ENCODE results near the gene LGI2. TPM values are rescaled to one million over a fixed set of nuclear protein-coding genes. Genes with fewer than 3 reads are reported as not detected.
A peak's percentile ranks its signal among the peaks of the same experiment; 100 is the strongest.

The LGI2 gene
- total and polyA plus RNA-seq, 2 of the 8 experiments (the other 6 are each of a cell fraction or from before 2014, with no cell fraction given) = 2.3 to 4.0 TPM

DNA sequence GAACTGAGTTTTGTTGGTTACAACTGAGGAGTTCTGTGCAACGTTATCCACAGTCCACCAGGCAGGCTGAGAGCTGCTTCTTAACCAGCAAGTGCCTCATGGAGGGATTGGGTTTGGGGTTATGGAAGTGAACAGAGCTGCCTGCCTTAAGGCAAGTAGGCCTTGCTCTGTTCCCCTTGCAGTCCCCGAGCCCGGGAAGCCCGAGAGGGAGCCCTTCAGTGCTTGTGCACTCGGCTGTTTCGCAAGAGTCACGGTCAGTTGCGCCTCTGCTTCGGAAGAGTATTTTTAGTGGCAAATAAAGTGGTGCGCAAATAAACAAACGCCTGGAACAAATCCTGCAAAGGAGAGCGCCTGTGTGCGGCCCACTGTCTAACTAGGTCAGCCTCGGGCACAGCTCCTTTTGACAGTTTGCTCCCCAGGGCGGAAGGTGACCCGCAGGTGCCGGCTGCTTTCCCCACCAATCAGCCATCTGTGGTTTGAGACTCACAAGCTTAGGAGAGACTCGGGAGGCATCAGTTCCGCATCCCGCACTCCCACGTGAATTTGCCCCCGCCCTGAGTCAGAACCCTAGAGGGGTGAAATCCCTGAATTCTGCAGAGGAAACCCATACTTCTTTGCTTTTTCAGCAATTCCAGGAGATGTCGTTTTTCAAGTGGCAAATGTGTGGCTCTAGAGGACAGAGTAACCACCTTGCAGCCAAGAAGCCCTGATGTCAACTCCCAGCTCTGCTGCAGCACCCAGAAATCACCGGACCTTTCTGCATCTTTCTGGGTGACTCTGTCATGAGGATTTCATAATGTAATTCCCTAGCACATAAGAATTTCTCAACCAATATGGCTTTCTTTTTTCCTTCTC is 56.8 kb downstream of the LGI2 start:
- POLR2A ChIA-PET (ENCODE audit: partially characterized antibody) = interaction anchor here (0.6 to 0.9 kb wide), 2 partner anchors 275 to 462 kb away, joined by 3 read pairs; no protein-coding TSS in a partner anchor
- FAIRE-seq = no peak

More for the DNA sequence above, 56.8 kb downstream of the LGI2 start:
- DNase-seq (ENCODE audit: low read depth in 1 of 2, low spot score in 2 of 2) = no peak
- H3K27me3 ChIP-seq (replicated peaks in 1 of 4; ENCODE audit: control insufficient read depth in 3 of 4, extremely low read depth in 1 of 4, insufficient read depth in 3 of 4, low read length in 3 of 4) = no peaks in the 10 kb centered on the region
- no peak overlapping the region for H3K56ac ChIP-seq (replicated peaks; ENCODE audit: insufficient read length, low read depth, low read length)
- no peak overlapping the region for H3K4me3 ChIP-seq (ENCODE audit: extremely low read depth in 1 of 4, insufficient read depth in 2 of 4, low read depth in 3 of 4, low read length in 4 of 4)
- no peak overlapping the region for H3K9ac ChIP-seq (replicated peaks in 1 of 4; ENCODE audit: extremely low read depth in 1 of 4, low read depth in 3 of 4, low read length in 3 of 4)
- peak overlapping the region; percentile 48; the same call in 1 of the 2 replicates for H2AFZ ChIP-seq (ENCODE audit: low read length)
- H4K91ac ChIP-seq (replicated peaks; ENCODE audit: insufficient read length, low read length) = peak overlapping the region; percentile 55
- no peak overlapping the region for H3K4me2 ChIP-seq (ENCODE audit: insufficient read depth in 1 of 2, low read depth in 2 of 2, low read length in 2 of 2)
- peak overlapping the region; percentile 60 for H3K18ac ChIP-seq (ENCODE audit: extremely low read depth, low read length)
- H3K9me3 ChIP-seq (ENCODE audit: insufficient read depth in 2 of 2, low read depth in 1 of 2, low read length in 1 of 2) = no peaks in the 10 kb centered on the region
- no peak overlapping the region for H4K8ac ChIP-seq (ENCODE audit: extremely low read depth, insufficient read depth, low read length)
- H3K79me2 ChIP-seq (ENCODE audit: control insufficient read depth in 1 of 2, insufficient read depth in 2 of 2, low read length in 2 of 2) = no peaks in the 10 kb centered on the region
- CTCF ChIA-PET (ENCODE audit: partially characterized antibody) = interaction anchor here (0.6 to 3.3 kb wide), 6 partner anchors 9 to 485 kb away, joined by 3 to 13 read pairs (median 3); no protein-coding TSS in a partner anchor
- H3K23ac ChIP-seq (ENCODE audit: insufficient read length) = no peak overlapping the region
- H2AK5ac ChIP-seq (ENCODE audit: low read depth, low read length) = no peak overlapping the region
- H4K5ac ChIP-seq (ENCODE audit: insufficient read length, low read depth, low read length) = no peak overlapping the region
- H3K36me3 ChIP-seq (ENCODE audit: control insufficient read depth in 2 of 4, insufficient read depth in 4 of 4, low read length in 3 of 4) = no peaks in the 10 kb centered on the region
- no peak overlapping the region for H2BK5ac ChIP-seq (ENCODE audit: low read depth, low read length)
- H2BK12ac ChIP-seq (ENCODE audit: low read depth, low read length) = no peak overlapping the region
- no peaks in the 10 kb centered on the region; the same call in 1 of the 2 replicates for H3K23me2 ChIP-seq (ENCODE audit: low read depth, low read length)
- H3K27ac ChIP-seq (ENCODE audit: low read depth, low read length) = no peak overlapping the region
- H2BK120ac ChIP-seq (replicated peaks; ENCODE audit: low read depth, low read length) = no peak overlapping the region
- H3K4ac ChIP-seq (replicated peaks; ENCODE audit: insufficient read length, low read depth, low read length) = peak overlapping the region; percentile 72
- H2BK15ac ChIP-seq (ENCODE audit: low read length) = peak overlapping the region; percentile 81; the same call in 1 of the 2 replicates
- H3K79me1 ChIP-seq (ENCODE audit: low read depth, low read length) = no peaks in the 10 kb centered on the region; the same call in 1 of the 2 replicates
- 89% methylated on average over 24 of the region's 24 CpGs; no CpG with 5 or more reads in 1 of the 2 experiments for WGBS, 2 experiments (ENCODE audit: extremely low coverage in 1 of 2, insufficient coverage in 1 of 2, insufficient read length in 1 of 2, insufficient replicate concordance in 2 of 2, low coverage in 1 of 2, low lambda C conversion rate in 2 of 2, missing lambda C conversion rate in 1 of 2)
- H3K14ac ChIP-seq (ENCODE audit: insufficient read length) = no peak overlapping the region
- H3K4me1 ChIP-seq (replicated peaks in 1 of 4; ENCODE audit: control insufficient read depth in 3 of 4, insufficient read depth in 4 of 4, low read length in 3 of 4) = peaks cover 0 to 2% (median 0%) of the 10 kb centered on the region in 4 experiments; a peak in 1 of 7 replicates
- no peak overlapping the region for H2BK20ac ChIP-seq (ENCODE audit: low read length)
- TF ChIP-seq CHD2 (IDR thresholded peaks at IDR 0.05; ENCODE audit: low read length) (no peak), CEBPB (IDR thresholded peaks at IDR 0.05; ENCODE audit: low read depth, low read length) (peak; percentile 82)
- no peaks in the 10 kb centered on the region for H4K20me1 ChIP-seq (replicated peaks in 1 of 2; ENCODE audit: control insufficient read depth in 1 of 2, insufficient read depth in 2 of 2, low read length in 2 of 2)

Measured in H1 (cell line).